Measurements from ENCODE around the gene RTKN2. TPM values are rescaled to one million over a fixed set of nuclear protein-coding genes. Genes with fewer than 3 reads are reported as not detected.

Gene RTKN2
- total RNA-seq, 1 donor from 2014 or later: 6.7 TPM

DNA sequence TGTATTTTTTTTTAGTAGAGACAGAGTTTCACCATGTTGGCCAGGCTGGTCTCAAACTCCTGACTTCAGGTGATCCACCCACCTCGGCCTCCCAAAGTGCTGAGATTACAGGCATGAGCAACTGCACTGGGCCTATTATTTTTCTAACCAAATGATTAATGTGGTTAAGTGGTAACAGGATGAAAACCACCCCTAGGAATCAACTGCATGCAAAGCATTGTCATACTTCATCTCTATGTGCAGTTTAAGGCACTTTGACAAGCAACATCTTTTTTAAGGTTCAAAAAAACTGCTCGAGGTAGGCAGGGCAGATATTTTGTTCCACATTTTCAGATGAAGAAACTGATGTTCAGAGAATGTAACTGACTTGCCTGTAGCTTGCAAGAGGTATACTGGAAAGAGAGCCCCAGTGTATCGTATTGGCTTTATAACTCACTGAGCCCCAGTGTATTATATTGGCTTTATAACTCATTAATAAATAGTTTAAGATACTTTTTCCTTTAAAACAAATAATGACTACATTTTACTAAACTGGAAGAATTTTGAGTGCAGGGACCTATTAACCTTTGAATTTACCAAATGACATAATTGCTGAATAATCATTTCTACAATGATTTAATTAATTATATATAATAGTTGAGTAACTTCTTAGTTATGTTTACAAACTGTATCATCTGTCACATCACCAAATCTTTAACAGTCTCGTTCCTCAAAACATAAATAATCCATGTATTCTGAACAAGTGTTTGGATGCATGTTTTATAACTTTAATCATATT lies 38.1 kb downstream of the RTKN2 start:
- Histone ChIP-seq H3K27me3 (ENCODE audit: control insufficient read depth, insufficient read depth, low read length) (no peaks in the 10 kb centered on the region), H3K36me3 (ENCODE audit: control insufficient read depth, insufficient read depth, low read length) (no peaks in the 10 kb centered on the region), H3K4me3 (ENCODE audit: low read depth, low read length) (no peak overlapping the region)
- DNase-seq (ENCODE audit: low read depth): no peak
- no peak for TF ChIP-seq CTCF (IDR thresholded peaks at IDR 0.05; ENCODE audit: insufficient read depth, low read length, poor library complexity, severe bottlenecking)

- H3K36me3 ChIP-seq (ENCODE audit: control insufficient read depth, insufficient read depth, low read length): no peaks in the 10 kb centered on the region
- no peak for DNase-seq (ENCODE audit: low read depth)
- H3K4me3 ChIP-seq (ENCODE audit: low read depth, low read length): no peak overlapping the region
- TF ChIP-seq CTCF (IDR thresholded peaks at IDR 0.05; ENCODE audit: insufficient read depth, low read length, poor library complexity, severe bottlenecking): no peak
- no peaks in the 10 kb centered on the region for H3K27me3 ChIP-seq (ENCODE audit: control insufficient read depth, insufficient read depth, low read length)
These were observed 43.3 kb downstream of the RTKN2 start for GRCh38 chr10:62225362-62225761.

- TF ChIP-seq CTCF (IDR thresholded peaks at IDR 0.05; ENCODE audit: insufficient read depth, low read length, poor library complexity, severe bottlenecking): no peak
- Histone ChIP-seq H3K4me3 (ENCODE audit: low read depth, low read length) (no peak overlapping the region), H3K27me3 (ENCODE audit: control insufficient read depth, insufficient read depth, low read length) (no peaks in the 10 kb centered on the region), H3K36me3 (ENCODE audit: control insufficient read depth, insufficient read depth, low read length) (no peaks in the 10 kb centered on the region)
- DNase-seq (ENCODE audit: low read depth): peak; percentile 63
These were observed 44.0 kb downstream of the RTKN2 start for GRCh38 chr10:62224606-62225005.

- no peak for TF ChIP-seq CTCF (IDR thresholded peaks at IDR 0.05; ENCODE audit: insufficient read depth, low read length, poor library complexity, severe bottlenecking)
- DNase-seq (ENCODE audit: low read depth): no peak
- H3K27me3 ChIP-seq (ENCODE audit: control insufficient read depth, insufficient read depth, low read length): no peaks in the 10 kb centered on the region
These were observed 51.0 kb downstream of the RTKN2 start for GRCh38 chr10:62217683-62218082.

GRCh38 chr10:62214364-62214874 lies 54.2 kb downstream of the RTKN2 start:
- DNase-seq (ENCODE audit: low read depth): no peak
- H3K4me3 ChIP-seq (ENCODE audit: low read depth, low read length): no peak overlapping the region
- no peaks in the 10 kb centered on the region for H3K27me3 ChIP-seq (ENCODE audit: control insufficient read depth, insufficient read depth, low read length)
- no peaks in the 10 kb centered on the region for H3K36me3 ChIP-seq (ENCODE audit: control insufficient read depth, insufficient read depth, low read length)
- no peak for TF ChIP-seq CTCF (IDR thresholded peaks at IDR 0.05; ENCODE audit: insufficient read depth, low read length, poor library complexity, severe bottlenecking)

More at GRCh38 chr10:62217683-62218082, 51.0 kb downstream of the RTKN2 start:
- H3K36me3 ChIP-seq (ENCODE audit: control insufficient read depth, insufficient read depth, low read length): no peaks in the 10 kb centered on the region
- H3K4me3 ChIP-seq (ENCODE audit: low read depth, low read length): no peak overlapping the region
